Ishikawa (cell line): ENCODE measurements around the gene CPNE4.

Experiments used
- CEBPB ChIP-seq: IDR thresholded peaks from 2 replicates; pipeline ENCODE4 v1.6.1; 2012
- EGR1 ChIP-seq: IDR thresholded peaks from 2 replicates; pipeline ENCODE4 v1.6.1; 2012
- EP300 ChIP-seq: IDR thresholded peaks from 2 replicates; pipeline ENCODE4 v1.6.1; 2012; ENCODE audit warnings: borderline replicate concordance
- RAD21 ChIP-seq: IDR thresholded peaks from 2 replicates; pipeline ENCODE4 v1.6.1; 2012; ENCODE audit warnings: low read depth
- TAF1 ChIP-seq: IDR thresholded peaks from 2 replicates; pipeline ENCODE4 v1.6.1; 2012; ENCODE audit warnings: low read depth, mild to moderate bottlenecking
- TCF12 ChIP-seq: IDR thresholded peaks from 2 replicates; pipeline ENCODE4 v1.6.1; 2012; ENCODE audit warnings: low read depth
- YY1 ChIP-seq: IDR thresholded peaks from 2 replicates; pipeline ENCODE4 v1.6.1; 2012; ENCODE audit warnings: low read depth
- TF ChIP-seq, protein P1 (sequence below): IDR thresholded peaks from 2 replicates; pipeline ENCODE4 v1.6.1; 2012; ENCODE audit warnings: low read depth, mild to moderate bottlenecking
- TF ChIP-seq, protein P2 (sequence below): IDR thresholded peaks from 2 replicates; pipeline ENCODE4 v1.6.1; 2012

DNA sequence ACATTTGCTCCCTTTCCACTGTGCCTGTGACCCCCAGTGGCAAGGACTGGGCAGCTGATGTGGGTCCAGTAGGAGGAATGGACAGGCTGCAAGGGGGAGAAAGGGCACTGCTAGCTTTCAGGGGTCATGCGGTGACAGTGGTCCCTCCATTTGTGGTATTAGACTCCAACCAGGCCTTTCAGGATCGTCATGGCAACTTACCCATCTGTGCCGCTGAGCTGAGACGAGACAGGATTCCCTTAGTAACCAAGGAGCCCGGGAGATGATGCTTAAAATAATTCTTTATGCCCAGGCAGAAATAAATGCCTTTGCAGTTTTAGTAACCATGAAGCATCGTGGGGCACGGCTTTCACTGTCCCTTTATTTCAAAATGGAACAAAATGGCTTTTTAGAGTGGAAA is 516.1 kb downstream of the CPNE4 start:
- TF ChIP-seq TAF1 (no peak), EP300 (no peak), YY1 (no peak), CEBPB (no peak), TCF12 (no peak), EGR1 (no peak), RAD21 (no peak)
- TF ChIP-seq, protein P1, sequence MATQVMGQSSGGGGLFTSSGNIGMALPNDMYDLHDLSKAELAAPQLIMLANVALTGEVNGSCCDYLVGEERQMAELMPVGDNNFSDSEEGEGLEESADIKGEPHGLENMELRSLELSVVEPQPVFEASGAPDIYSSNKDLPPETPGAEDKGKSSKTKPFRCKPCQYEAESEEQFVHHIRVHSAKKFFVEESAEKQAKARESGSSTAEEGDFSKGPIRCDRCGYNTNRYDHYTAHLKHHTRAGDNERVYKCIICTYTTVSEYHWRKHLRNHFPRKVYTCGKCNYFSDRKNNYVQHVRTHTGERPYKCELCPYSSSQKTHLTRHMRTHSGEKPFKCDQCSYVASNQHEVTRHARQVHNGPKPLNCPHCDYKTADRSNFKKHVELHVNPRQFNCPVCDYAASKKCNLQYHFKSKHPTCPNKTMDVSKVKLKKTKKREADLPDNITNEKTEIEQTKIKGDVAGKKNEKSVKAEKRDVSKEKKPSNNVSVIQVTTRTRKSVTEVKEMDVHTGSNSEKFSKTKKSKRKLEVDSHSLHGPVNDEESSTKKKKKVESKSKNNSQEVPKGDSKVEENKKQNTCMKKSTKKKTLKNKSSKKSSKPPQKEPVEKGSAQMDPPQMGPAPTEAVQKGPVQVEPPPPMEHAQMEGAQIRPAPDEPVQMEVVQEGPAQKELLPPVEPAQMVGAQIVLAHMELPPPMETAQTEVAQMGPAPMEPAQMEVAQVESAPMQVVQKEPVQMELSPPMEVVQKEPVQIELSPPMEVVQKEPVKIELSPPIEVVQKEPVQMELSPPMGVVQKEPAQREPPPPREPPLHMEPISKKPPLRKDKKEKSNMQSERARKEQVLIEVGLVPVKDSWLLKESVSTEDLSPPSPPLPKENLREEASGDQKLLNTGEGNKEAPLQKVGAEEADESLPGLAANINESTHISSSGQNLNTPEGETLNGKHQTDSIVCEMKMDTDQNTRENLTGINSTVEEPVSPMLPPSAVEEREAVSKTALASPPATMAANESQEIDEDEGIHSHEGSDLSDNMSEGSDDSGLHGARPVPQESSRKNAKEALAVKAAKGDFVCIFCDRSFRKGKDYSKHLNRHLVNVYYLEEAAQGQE = no peak
- TF ChIP-seq, protein P2, sequence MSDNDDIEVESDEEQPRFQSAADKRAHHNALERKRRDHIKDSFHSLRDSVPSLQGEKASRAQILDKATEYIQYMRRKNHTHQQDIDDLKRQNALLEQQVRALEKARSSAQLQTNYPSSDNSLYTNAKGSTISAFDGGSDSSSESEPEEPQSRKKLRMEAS = no peak
